Rectal smooth muscle tissue (tissue), 1 donor: ENCODE results near the gene THSD7B.

Source experiments
- H3K27ac ChIP-seq: one replicate; pipeline ENCODE4 v1.7.0; 2013; ENCODE audit warnings: low read depth, low read length, inconsistent platforms
- H3K27me3 ChIP-seq: one replicate; pipeline ENCODE4 v1.7.0; 2013; ENCODE audit warnings: low read length; ENCODE audit not compliant: control insufficient read depth, insufficient read depth
- H3K36me3 ChIP-seq: one replicate; pipeline ENCODE4 v1.7.0; 2013; ENCODE audit warnings: low read length; ENCODE audit not compliant: control insufficient read depth, insufficient read depth
- H3K4me1 ChIP-seq: one replicate; pipeline ENCODE4 v1.7.0; 2013; ENCODE audit warnings: low read length; ENCODE audit not compliant: control insufficient read depth, insufficient read depth
- H3K4me3 ChIP-seq: one replicate; pipeline ENCODE4 v1.7.0; 2013; ENCODE audit warnings: low read length
- H3K9ac ChIP-seq: one replicate; pipeline ENCODE4 v1.7.0; 2013; ENCODE audit warnings: low read length

Gene THSD7B

DNA sequence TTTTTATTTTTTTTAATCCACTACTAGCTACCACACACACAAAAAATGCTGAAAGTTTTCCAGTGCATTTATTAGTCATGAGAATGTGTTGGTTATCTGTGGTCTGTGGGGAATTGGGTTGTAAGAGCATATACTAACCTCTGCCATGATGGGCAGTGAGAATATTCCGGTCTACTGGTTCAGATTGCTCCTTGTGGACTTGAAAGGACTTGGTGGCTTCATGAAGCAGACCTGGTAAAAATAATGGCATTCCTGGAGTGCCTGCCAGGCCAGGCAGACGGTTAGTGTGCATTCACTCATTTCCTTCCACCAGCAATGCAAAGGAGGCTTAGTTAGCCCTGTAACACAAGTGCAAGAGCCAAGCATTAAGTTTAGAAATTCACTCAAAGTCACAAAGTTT is 150.8 kb downstream of the THSD7B start:
- Histone ChIP-seq H3K27me3 (no peaks in the 10 kb centered on the region), H3K9ac (no peak overlapping the region), H3K4me1 (no peaks in the 10 kb centered on the region), H3K4me3 (no peak overlapping the region), H3K27ac (no peak overlapping the region), H3K36me3 (no peaks in the 10 kb centered on the region)

GRCh38 chr2:136917411-136917881 is 152.1 kb downstream of the THSD7B start:
- Histone ChIP-seq H3K27me3 (no peaks in the 10 kb centered on the region), H3K4me1 (no peaks in the 10 kb centered on the region), H3K36me3 (no peaks in the 10 kb centered on the region), H3K9ac (no peak overlapping the region), H3K27ac (no peak overlapping the region), H3K4me3 (no peak overlapping the region)

DNA sequence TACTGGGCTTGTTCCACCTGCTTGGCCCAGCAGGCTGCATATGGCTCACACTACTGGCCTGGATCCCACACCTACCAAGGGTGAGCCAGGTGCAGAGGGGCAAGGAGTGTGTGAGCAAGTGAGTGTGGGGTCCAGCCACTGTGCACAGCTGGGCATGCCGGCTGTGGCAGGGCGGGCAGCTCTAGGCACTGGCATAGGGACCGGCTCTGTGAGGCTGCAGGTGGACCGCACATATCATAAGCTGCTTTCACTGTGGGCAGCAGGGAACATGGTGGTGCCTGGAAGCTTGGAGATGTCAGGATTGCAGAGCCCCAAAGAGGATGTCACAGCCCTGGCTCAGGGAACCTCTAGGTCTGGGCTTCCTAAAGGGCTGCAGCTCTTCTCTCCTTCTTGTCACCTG is 154.3 kb downstream of the THSD7B start:
- no peak overlapping the region for H3K4me3 ChIP-seq
- H3K4me1 ChIP-seq, result no peaks in the 10 kb centered on the region
- H3K27ac ChIP-seq, result no peak overlapping the region
- H3K9ac ChIP-seq, result no peak overlapping the region
- H3K36me3 ChIP-seq, result no peaks in the 10 kb centered on the region
- no peaks in the 10 kb centered on the region for H3K27me3 ChIP-seq

GRCh38 chr2:136920652-136921333 is 155.4 kb downstream of the THSD7B start:
- Histone ChIP-seq H3K36me3 (no peaks in the 10 kb centered on the region), H3K9ac (no peak overlapping the region), H3K4me1 (no peaks in the 10 kb centered on the region), H3K27me3 (no peaks in the 10 kb centered on the region), H3K27ac (no peak overlapping the region), H3K4me3 (no peak overlapping the region)

DNA sequence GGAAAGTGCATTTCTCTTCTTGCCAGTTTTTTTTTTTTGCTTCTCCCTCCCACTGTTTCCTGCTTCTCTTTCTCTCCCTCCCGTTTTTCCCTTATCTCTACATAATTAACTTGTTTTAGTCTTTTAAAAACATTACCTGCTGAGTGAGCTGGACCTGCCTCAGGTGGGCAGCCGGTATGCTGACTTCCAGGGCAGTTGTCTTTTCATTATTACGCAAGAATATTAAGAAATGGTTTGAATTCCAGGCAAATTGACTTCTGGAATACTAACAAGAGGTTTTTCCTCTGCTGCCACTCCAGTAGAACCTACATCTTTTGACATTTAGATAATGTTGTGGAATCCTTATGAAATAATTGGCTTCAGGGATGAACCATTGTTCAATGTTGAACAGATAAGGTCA is 161.8 kb downstream of the THSD7B start:
- H3K27me3 ChIP-seq, result no peaks in the 10 kb centered on the region
- no peak overlapping the region for H3K4me3 ChIP-seq
- no peak overlapping the region for H3K27ac ChIP-seq
- H3K9ac ChIP-seq, result no peak overlapping the region
- no peaks in the 10 kb centered on the region for H3K36me3 ChIP-seq
- H3K4me1 ChIP-seq, result no peaks in the 10 kb centered on the region

DNA sequence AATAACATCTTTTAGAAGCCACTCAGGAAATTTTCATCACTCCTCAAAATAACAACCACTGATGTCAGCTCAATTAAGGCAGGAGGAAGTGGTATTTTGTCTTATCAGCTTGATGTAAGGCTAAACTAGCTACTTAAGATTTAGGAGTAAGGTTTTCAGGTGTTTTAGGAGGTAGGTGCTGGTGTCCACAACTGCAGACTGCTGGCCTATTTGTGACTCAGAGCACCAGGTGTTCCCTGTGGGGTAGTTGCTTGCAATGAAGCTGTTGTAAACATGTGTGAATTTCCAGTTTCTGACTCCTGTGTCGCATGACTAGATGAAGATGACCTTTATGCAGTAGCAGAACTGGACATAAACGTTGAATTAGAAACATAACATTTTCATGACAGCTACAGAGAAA is 164.2 kb downstream of the THSD7B start:
- Histone ChIP-seq H3K9ac (no peak overlapping the region), H3K4me3 (no peak overlapping the region), H3K36me3 (no peaks in the 10 kb centered on the region)

GRCh38 chr2:136932700-136933099 is 167.4 kb downstream of the THSD7B start:
- no peak overlapping the region for H3K27ac ChIP-seq
- no peak overlapping the region for H3K9ac ChIP-seq
- no peaks in the 10 kb centered on the region for H3K27me3 ChIP-seq
- H3K4me1 ChIP-seq, result no peaks in the 10 kb centered on the region
- no peaks in the 10 kb centered on the region for H3K36me3 ChIP-seq
- no peak overlapping the region for H3K4me3 ChIP-seq

More for the DNA sequence above, 164.2 kb downstream of the THSD7B start:
- H3K4me1 ChIP-seq, result no peaks in the 10 kb centered on the region
- H3K27ac ChIP-seq, result no peak overlapping the region
- H3K27me3 ChIP-seq, result no peaks in the 10 kb centered on the region

DNA sequence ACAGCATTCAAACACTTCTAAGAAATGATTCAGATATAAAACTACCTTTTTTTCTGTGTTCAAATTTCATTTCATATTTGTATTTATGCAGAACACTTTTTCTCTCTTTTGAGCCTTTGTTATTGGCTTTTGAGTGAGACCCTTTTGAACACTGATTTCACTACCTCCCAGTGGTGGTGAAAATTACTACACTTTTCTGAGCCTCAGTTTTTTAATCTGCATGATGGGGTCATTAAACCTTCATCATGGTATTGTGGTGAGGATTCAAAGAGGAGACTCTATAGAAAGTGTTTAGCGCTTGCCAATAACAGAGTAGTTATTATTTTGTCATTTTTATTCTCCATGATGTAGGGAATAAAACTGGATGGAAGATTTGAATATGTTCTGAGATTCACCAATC is 169.8 kb downstream of the THSD7B start:
- Histone ChIP-seq H3K9ac (no peak overlapping the region), H3K27me3 (no peaks in the 10 kb centered on the region), H3K4me3 (no peak overlapping the region), H3K36me3 (no peaks in the 10 kb centered on the region), H3K27ac (no peak overlapping the region), H3K4me1 (no peaks in the 10 kb centered on the region)

DNA sequence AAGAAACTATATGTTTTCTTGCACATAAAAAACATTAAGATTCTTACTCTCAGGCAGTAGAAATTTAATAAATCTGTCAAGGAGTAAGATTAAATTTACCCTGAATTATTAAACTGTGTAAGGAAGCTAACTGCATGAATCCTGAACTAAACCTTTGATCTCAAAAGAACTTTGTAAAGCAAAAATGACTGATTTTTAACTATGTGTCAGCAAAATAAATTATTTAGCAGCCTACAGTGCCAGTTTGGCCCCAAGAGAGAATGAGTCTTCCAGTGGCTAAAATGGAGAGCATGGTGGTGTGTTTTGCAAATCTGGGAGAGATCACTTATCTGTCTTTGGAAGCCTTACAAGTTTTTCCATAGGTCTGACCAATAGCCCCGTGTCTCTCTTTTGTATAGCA is 190.7 kb downstream of the THSD7B start:
- Histone ChIP-seq H3K9ac (no peak overlapping the region), H3K27ac (no peak overlapping the region), H3K36me3 (no peaks in the 10 kb centered on the region), H3K27me3 (no peaks in the 10 kb centered on the region), H3K4me1 (no peaks in the 10 kb centered on the region), H3K4me3 (no peak overlapping the region)

- H3K9ac ChIP-seq, result no peak overlapping the region
- no peak overlapping the region for H3K27ac ChIP-seq
- H3K4me3 ChIP-seq, result no peak overlapping the region
- no peaks in the 10 kb centered on the region for H3K36me3 ChIP-seq
- no peaks in the 10 kb centered on the region for H3K27me3 ChIP-seq
- no peaks in the 10 kb centered on the region for H3K4me1 ChIP-seq
Measured at GRCh38 chr2:136957044-136957443, 191.7 kb downstream of the THSD7B start.

GRCh38 chr2:136962105-136962725 is 196.9 kb downstream of the THSD7B start:
- H3K36me3 ChIP-seq, result no peaks in the 10 kb centered on the region
- H3K4me1 ChIP-seq, result no peaks in the 10 kb centered on the region
- H3K27me3 ChIP-seq, result no peaks in the 10 kb centered on the region
- no peak overlapping the region for H3K9ac ChIP-seq
- H3K4me3 ChIP-seq, result no peak overlapping the region
- H3K27ac ChIP-seq, result no peak overlapping the region

GRCh38 chr2:136966485-136966884 is 201.1 kb downstream of the THSD7B start:
- no peak overlapping the region for H3K9ac ChIP-seq
- H3K4me3 ChIP-seq, result no peak overlapping the region
- no peak overlapping the region for H3K27ac ChIP-seq
- no peaks in the 10 kb centered on the region for H3K36me3 ChIP-seq
- no peaks in the 10 kb centered on the region for H3K27me3 ChIP-seq
- H3K4me1 ChIP-seq, result no peaks in the 10 kb centered on the region

DNA sequence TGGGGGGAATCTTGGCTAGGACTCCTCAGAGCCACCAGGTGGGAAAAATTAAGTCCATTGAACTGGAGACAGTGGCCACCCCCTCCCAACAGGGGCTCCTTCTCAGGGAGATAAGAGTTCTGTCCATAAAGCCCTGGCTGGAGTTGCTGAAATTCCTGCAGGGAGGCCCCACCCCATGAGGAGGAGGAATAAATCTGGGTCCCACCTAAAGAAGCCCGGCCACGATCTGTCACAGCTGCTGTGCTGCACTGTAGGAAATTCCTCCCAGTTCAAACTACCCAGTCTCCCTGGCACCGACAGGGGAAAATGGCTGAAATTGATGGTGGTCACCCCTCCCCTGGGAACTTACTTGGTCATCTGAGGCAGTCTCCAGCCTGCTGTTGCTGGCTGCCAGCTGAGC is 215.0 kb downstream of the THSD7B start:
- H3K27ac ChIP-seq, result no peak overlapping the region
- no peak overlapping the region for H3K4me3 ChIP-seq
- H3K9ac ChIP-seq, result no peak overlapping the region
- no peaks in the 10 kb centered on the region for H3K36me3 ChIP-seq
- no peaks in the 10 kb centered on the region for H3K4me1 ChIP-seq
- no peaks in the 10 kb centered on the region for H3K27me3 ChIP-seq
